HG02938 (cell line): Measurements from ENCODE around the gene REPIN1.
"Not testable (repeated sequence)": the region's sequence is repeated elsewhere in the genome, so short reads cannot be mapped to it uniquely, and the experiment has no call there.

Experiments
- ATAC-seq: cut with Tn5 transposase; IDR thresholded peaks from one replicate; pipeline ENCODE4 v1.9.1; 2021; ENCODE audit warnings: mild to moderate bottlenecking, moderate library complexity; ENCODE audit not compliant: unreplicated experiment

The REPIN1 gene

GRCh38 chr7:150374472-150374871 is 5.8 kb downstream of the REPIN1 start:
- no peak for ATAC-seq

- ATAC-seq, result no peak
Measured at GRCh38 chr7:150375662-150376521, 7.3 kb downstream of the REPIN1 start.

- ATAC-seq, result no peak
Measured at GRCh38 chr7:150376560-150376959, 7.9 kb downstream of the REPIN1 start.

GRCh38 chr7:150377196-150377595 is 8.6 kb downstream of the REPIN1 start:
- ATAC-seq, result no peak

- ATAC-seq, result no peak
Measured at GRCh38 chr7:150377635-150378034, 9.0 kb downstream of the REPIN1 start.

GRCh38 chr7:150378115-150378852 is 9.7 kb downstream of the REPIN1 start:
- ATAC-seq, result no peak

GRCh38 chr7:150378853-150379440 is 10.3 kb downstream of the REPIN1 start, which contains the start of gene ZNF775:
TSS of gene ZNF775 (plus strand) at chr7:150379330. CDS start at chr7:150388471, 9,141 bp downstream.
- peak; percentile 71 for ATAC-seq

- ATAC-seq, result peak; percentile 17
Measured at GRCh38 chr7:150379441-150380379, 11.1 kb downstream of the REPIN1 start.

GRCh38 chr7:150380463-150380862 is 11.8 kb downstream of the REPIN1 start:
- peak; percentile 17 for ATAC-seq

- ATAC-seq, result no peak
Measured at GRCh38 chr7:150381096-150381495, 12.5 kb downstream of the REPIN1 start.

- no peak for ATAC-seq
Measured at GRCh38 chr7:150381785-150382122, 13.1 kb downstream of the REPIN1 start.

GRCh38 chr7:150382123-150382843 is 13.7 kb downstream of the REPIN1 start:
- no peak for ATAC-seq

GRCh38 chr7:150382844-150383225 is 14.2 kb downstream of the REPIN1 start:
- no peak for ATAC-seq

- no peak for ATAC-seq
Measured at GRCh38 chr7:150383710-150384397, 15.2 kb downstream of the REPIN1 start.

- ATAC-seq, result no peak
Measured at GRCh38 chr7:150384406-150385301, 16.0 kb downstream of the REPIN1 start.

- ATAC-seq, result no peak
Measured at GRCh38 chr7:150385302-150385723, 16.7 kb downstream of the REPIN1 start.

- ATAC-seq, result not testable (repeated sequence)
Measured at GRCh38 chr7:150385884-150386283, 17.3 kb downstream of the REPIN1 start.

- ATAC-seq, result no peak
Measured at GRCh38 chr7:150388306-150388705, 19.7 kb downstream of the REPIN1 start.
